SU-DHL-6 (cell line): Measurements from ENCODE around the gene RANBP9.

Source experiments
- H2AFZ ChIP-seq: fragments of 200-600 bp; sonication (generic); 2 replicates; pipeline ENCODE4 v1.6.1; 2014; ENCODE audit warnings: low read depth, mild to moderate bottlenecking, moderate library complexity, mixed read lengths, antibody characterized with exemption, low read length; ENCODE audit not compliant: severe bottlenecking
- H3F3A ChIP-seq: fragments of 200-600 bp; shearing (Covaris generic); 2 replicates; pipeline ENCODE4 v1.6.0; 2016; ENCODE audit warnings: antibody characterized with exemption, mild to moderate bottlenecking; ENCODE audit not compliant: insufficient read depth
- H3K27ac ChIP-seq: fragments of 200-600 bp; sonication (generic); 2 replicates; pipeline ENCODE4 v1.5.1; 2016; ENCODE audit warnings: low read depth, mild to moderate bottlenecking, low read length, moderate library complexity, mixed read lengths
- H3K27me3 ChIP-seq: fragments of 200-600 bp; sonication (generic), shearing (Covaris generic); 2 replicates; pipeline ENCODE4 v1.6.0; 2014; ENCODE audit warnings: mild to moderate bottlenecking, low read length
- H3K36me3 ChIP-seq: fragments of 200-600 bp; sonication (generic); 2 replicates; pipeline ENCODE4 v1.6.1; 2014; ENCODE audit warnings: mild to moderate bottlenecking, low read length, mixed read lengths
- H3K4me2 ChIP-seq: fragments of 300-600, 200-600 bp; shearing (Covaris generic), sonication (generic); 2 replicates; pipeline ENCODE4 v1.6.0; 2014; ENCODE audit warnings: low read length, low read depth, mild to moderate bottlenecking; ENCODE audit not compliant: poor library complexity, severe bottlenecking
- H3K4me3 ChIP-seq: fragments of 200-600 bp; sonication (generic); 2 replicates; pipeline ENCODE4 v1.5.1; 2014; ENCODE audit warnings: antibody characterized with exemption, low read length, mild to moderate bottlenecking, mixed read lengths; ENCODE audit not compliant: insufficient read depth, poor library complexity, severe bottlenecking
- H3K79me2 ChIP-seq: fragments of 200-600 bp; sonication (generic); 2 replicates; pipeline ENCODE4 v1.6.1; 2014; ENCODE audit warnings: mild to moderate bottlenecking, low read length, moderate library complexity; ENCODE audit not compliant: insufficient read depth
- H3K9ac ChIP-seq: fragments of 200-600 bp; sonication (generic); 2 replicates; pipeline ENCODE4 v1.7.0; 2014; ENCODE audit warnings: mild to moderate bottlenecking, low read length
- H3K9me2 ChIP-seq: fragments of 200-600 bp; sonication (generic); replicated peaks from 2 replicates; pipeline ENCODE4 v1.6.1; 2014; ENCODE audit warnings: low read length; ENCODE audit not compliant: insufficient read depth
- H3K9me3 ChIP-seq: fragments of 200-600 bp; sonication (generic); 2 replicates; pipeline ENCODE4 v1.6.1; 2014; ENCODE audit warnings: low read length, mixed read lengths; ENCODE audit not compliant: insufficient read depth
- H4K20me1 ChIP-seq: fragments of 200-600 bp; sonication (generic); 2 replicates; pipeline ENCODE4 v1.6.1; 2014; ENCODE audit warnings: low read depth, mild to moderate bottlenecking, antibody characterized with exemption, low read length, moderate library complexity, mixed read lengths
- EZH2phosphoT487 ChIP-seq: fragments of 200-600 bp; sonication (generic), shearing (Covaris generic); conservative IDR thresholded peaks from 2 replicates; pipeline ENCODE4 v1.6.1; 2018; ENCODE audit warnings: mild to moderate bottlenecking, antibody characterized with exemption, low read length, moderate library complexity, mixed read lengths
- TF ChIP-seq, protein P1 (sequence below): fragments of 200-600 bp; sonication (generic); IDR thresholded peaks from one replicate; pipeline ENCODE4 v1.5.1; 2017; ENCODE audit warnings: antibody characterized with exemption, mild to moderate bottlenecking, low read length, moderate library complexity; ENCODE audit not compliant: insufficient read depth, poor library complexity, severe bottlenecking

RANBP9 gene

DNA sequence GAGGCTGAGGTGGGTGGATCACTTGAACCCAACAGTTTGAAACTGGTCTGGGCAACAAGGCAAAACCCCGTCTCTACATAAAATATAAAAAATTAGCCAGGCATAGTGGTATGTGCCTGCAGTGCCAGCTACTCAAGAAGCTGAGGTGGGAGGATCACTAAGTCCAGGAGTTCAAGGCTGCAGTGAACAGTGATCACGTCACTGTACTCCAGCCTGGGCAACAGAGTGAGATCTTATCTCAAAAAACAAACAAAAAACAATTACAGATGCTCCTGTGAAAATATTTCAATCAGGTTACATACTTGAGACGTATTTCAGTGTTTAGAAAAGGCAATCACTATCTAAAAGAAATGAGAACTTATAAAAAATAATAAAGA lies 33.8 kb downstream of the RANBP9 start:
- Histone ChIP-seq H3K9ac (no peak overlapping the region), H3K27ac (no peak overlapping the region), H3K9me2 (no peaks in the 10 kb centered on the region), H3K4me3 (no peak overlapping the region), H3K79me2 (peaks cover 99% of the 10 kb centered on the region), H3F3A (peaks cover 4% of the 10 kb centered on the region; the same call in 1 of the 2 replicates), H2AFZ (no peak overlapping the region), H3K9me3 (no peaks in the 10 kb centered on the region), H3K27me3 (no peaks in the 10 kb centered on the region), H4K20me1 (peaks cover 29% of the 10 kb centered on the region), H3K36me3 (peaks cover 21% of the 10 kb centered on the region; the same call in 1 of the 2 replicates), H3K4me2 (no peak overlapping the region)
- TF ChIP-seq, protein P1, sequence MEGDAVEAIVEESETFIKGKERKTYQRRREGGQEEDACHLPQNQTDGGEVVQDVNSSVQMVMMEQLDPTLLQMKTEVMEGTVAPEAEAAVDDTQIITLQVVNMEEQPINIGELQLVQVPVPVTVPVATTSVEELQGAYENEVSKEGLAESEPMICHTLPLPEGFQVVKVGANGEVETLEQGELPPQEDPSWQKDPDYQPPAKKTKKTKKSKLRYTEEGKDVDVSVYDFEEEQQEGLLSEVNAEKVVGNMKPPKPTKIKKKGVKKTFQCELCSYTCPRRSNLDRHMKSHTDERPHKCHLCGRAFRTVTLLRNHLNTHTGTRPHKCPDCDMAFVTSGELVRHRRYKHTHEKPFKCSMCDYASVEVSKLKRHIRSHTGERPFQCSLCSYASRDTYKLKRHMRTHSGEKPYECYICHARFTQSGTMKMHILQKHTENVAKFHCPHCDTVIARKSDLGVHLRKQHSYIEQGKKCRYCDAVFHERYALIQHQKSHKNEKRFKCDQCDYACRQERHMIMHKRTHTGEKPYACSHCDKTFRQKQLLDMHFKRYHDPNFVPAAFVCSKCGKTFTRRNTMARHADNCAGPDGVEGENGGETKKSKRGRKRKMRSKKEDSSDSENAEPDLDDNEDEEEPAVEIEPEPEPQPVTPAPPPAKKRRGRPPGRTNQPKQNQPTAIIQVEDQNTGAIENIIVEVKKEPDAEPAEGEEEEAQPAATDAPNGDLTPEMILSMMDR: no peak
- TF ChIP-seq EZH2phosphoT487: no peak

DNA sequence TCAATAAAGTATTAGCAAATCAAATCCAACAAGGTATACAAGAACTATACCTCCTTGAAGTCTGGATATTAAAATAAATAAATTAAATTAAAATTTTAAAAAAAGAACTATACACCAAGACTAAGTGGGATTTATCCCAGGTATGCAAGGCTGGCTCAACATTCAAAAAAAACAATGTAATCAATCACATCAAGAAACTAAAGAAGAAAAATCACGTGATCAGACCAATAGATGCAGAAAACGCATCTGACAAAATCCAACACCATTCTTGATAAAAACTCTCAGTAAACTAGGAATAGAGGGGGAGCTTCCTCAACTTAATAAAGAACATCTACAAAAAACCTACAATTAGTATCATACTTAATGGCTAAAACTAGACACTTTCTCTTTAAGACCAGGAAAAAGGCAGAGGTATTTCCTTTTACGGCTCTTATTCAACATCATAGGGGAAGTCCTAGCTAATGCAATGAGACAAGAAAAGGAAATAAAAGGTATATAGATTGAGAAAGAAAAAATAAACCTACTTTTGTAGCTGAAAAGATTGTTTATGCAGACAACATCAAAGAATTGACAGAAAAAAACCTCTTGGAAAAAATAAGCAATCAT lies 35.0 kb downstream of the RANBP9 start:
- Histone ChIP-seq H3K9ac (no peak overlapping the region), H3K27me3 (no peaks in the 10 kb centered on the region), H3F3A (peaks cover 7% of the 10 kb centered on the region), H2AFZ (no peak overlapping the region), H3K79me2 (peaks cover 99% of the 10 kb centered on the region), H3K27ac (no peak overlapping the region), H3K9me3 (no peaks in the 10 kb centered on the region), H4K20me1 (peaks cover 31% of the 10 kb centered on the region), H3K4me2 (no peak overlapping the region), H3K36me3 (peaks cover 24% of the 10 kb centered on the region; the same call in 1 of the 2 replicates), H3K4me3 (no peak overlapping the region), H3K9me2 (no peaks in the 10 kb centered on the region)
- TF ChIP-seq, protein P1: no peak
- no peak for TF ChIP-seq EZH2phosphoT487

DNA sequence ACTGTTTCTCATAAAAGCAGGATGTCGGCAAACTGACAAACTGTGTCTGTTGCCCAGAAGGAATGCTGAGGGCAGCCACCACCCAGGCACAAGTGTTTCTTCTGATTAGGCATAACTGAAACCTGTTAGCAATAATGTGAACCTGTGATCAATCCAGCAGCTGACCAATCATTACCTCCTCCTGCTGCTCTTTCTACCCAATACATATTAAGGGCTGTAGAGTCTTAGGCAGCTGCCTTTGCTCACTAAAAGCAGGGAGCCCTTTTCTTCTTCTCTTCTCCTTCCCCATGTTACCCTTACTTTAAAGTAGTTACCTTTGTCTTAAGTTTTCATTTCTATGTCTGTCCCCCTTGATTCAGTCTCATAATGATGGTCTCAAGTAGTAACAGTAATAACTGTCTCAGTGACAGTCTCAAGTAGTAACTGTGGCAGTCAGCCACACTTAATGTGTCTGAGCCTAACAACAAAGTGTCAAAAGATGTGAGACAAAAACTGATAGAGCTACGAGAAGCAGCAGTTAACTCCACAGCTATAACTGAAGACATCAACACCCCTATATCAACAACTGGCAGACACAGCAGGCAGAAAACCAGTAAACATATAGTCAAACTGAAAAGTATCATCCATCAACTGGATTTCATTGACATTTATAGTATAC lies 37.0 kb downstream of the RANBP9 start:
- no peak overlapping the region for H3K9ac ChIP-seq
- peaks cover 97% of the 10 kb centered on the region for H3K79me2 ChIP-seq
- H3K27ac ChIP-seq: no peak overlapping the region
- H3K4me3 ChIP-seq: no peak overlapping the region
- TF ChIP-seq, protein P1: no peak
- TF ChIP-seq EZH2phosphoT487: no peak
- peaks cover 33% of the 10 kb centered on the region for H4K20me1 ChIP-seq
- H3K27me3 ChIP-seq: no peaks in the 10 kb centered on the region
- H3K9me3 ChIP-seq: no peaks in the 10 kb centered on the region
- no peak overlapping the region for H2AFZ ChIP-seq
- peaks cover 22% of the 10 kb centered on the region for H3K36me3 ChIP-seq
- H3F3A ChIP-seq: peaks cover 7% of the 10 kb centered on the region
- H3K4me2 ChIP-seq: no peak overlapping the region
- H3K9me2 ChIP-seq: no peaks in the 10 kb centered on the region
